Mesenchymal stem cell (in vitro differentiated cells and primary cell): ENCODE results near the gene SCARF2.

Source experiments
- DNase-seq: peaks from one replicate; pipeline ENCODE4 v3.0.0-alpha.2; 2013
- H2AFZ ChIP-seq: one replicate; pipeline ENCODE4 v1.6.1; 2013; ENCODE audit warnings: low read depth, mild to moderate bottlenecking, control low read depth, inconsistent platforms, low read length, moderate library complexity
- H2AK5ac ChIP-seq: 2 replicates; pipeline ENCODE4 v1.6.1; 2013; ENCODE audit warnings: low read length, moderate library complexity, mild to moderate bottlenecking, inconsistent platforms; ENCODE audit not compliant: severe bottlenecking
- H2BK120ac ChIP-seq: one replicate; pipeline ENCODE4 v1.6.1; 2013; ENCODE audit warnings: low read depth, mild to moderate bottlenecking, inconsistent platforms, low read length, moderate library complexity
- H2BK12ac ChIP-seq, 2 experiments: one replicate each; pipeline ENCODE4 v1.6.1; 2013; ENCODE audit warnings: inconsistent platforms in 2 of 2, low read length in 2 of 2, mild to moderate bottlenecking in 2 of 2, moderate library complexity in 2 of 2, control low read depth in 1 of 2
- H2BK15ac ChIP-seq: one replicate; pipeline ENCODE4 v1.6.1; 2013; ENCODE audit warnings: mild to moderate bottlenecking, low read depth, inconsistent platforms; ENCODE audit not compliant: poor library complexity, severe bottlenecking
- H2BK5ac ChIP-seq: 2 replicates; pipeline ENCODE4 v1.6.1; 2013; ENCODE audit warnings: low read depth, mild to moderate bottlenecking, low read length, control low read depth, inconsistent platforms; ENCODE audit not compliant: poor library complexity, severe bottlenecking
- H3K14ac ChIP-seq, 2 experiments: one replicate each; pipeline ENCODE4 v1.6.1; 2013; ENCODE audit warnings: inconsistent platforms in 2 of 2, low read length in 2 of 2, control low read depth in 1 of 2, mild to moderate bottlenecking in 1 of 2, moderate library complexity in 1 of 2
- H3K18ac ChIP-seq, 2 experiments: one replicate each; pipeline ENCODE4 v1.6.1; 2013; ENCODE audit warnings: inconsistent platforms in 2 of 2, low read length in 2 of 2, control low read depth in 1 of 2, low read depth in 1 of 2, mild to moderate bottlenecking in 1 of 2
- H3K23ac ChIP-seq, 2 experiments: one replicate each; pipeline ENCODE4 v1.6.1; 2013; ENCODE audit warnings: inconsistent platforms in 2 of 2, low read length in 2 of 2, mild to moderate bottlenecking in 2 of 2, moderate library complexity in 2 of 2, control low read depth in 1 of 2
- H3K27ac ChIP-seq: 2 replicates; pipeline ENCODE4 v1.5.1; 2013; ENCODE audit warnings: mild to moderate bottlenecking, moderate library complexity, low read length, control low read depth, inconsistent platforms; ENCODE audit not compliant: poor library complexity, severe bottlenecking
- H3K27me3 ChIP-seq, 2 experiments: 2 replicates each; pipeline versions ENCODE4 v1.6.1 to v1.7.0; 2013; ENCODE audit warnings: low read length in 2 of 2, mild to moderate bottlenecking in 2 of 2, moderate library complexity in 2 of 2, control low read depth in 1 of 2, inconsistent platforms in 1 of 2; ENCODE audit not compliant: control insufficient read depth in 1 of 2, insufficient read depth in 1 of 2
- H3K36me3 ChIP-seq, 2 experiments: 2 replicates each; pipeline versions ENCODE4 v1.6.1 to v1.7.0; 2013; ENCODE audit warnings: low read length in 2 of 2, control low read depth in 1 of 2, inconsistent platforms in 1 of 2, low read depth in 1 of 2, mild to moderate bottlenecking in 1 of 2; ENCODE audit not compliant: insufficient read depth in 2 of 2, control insufficient read depth in 1 of 2
- H3K4ac ChIP-seq, 2 experiments: one replicate each; pipeline ENCODE4 v1.6.1; 2013; ENCODE audit warnings: inconsistent platforms in 2 of 2, low read length in 2 of 2, mild to moderate bottlenecking in 2 of 2, moderate library complexity in 2 of 2, control low read depth in 1 of 2, low read depth in 1 of 2
- H3K4me1 ChIP-seq: 2 replicates; pipeline ENCODE4 v1.6.1; 2013; ENCODE audit warnings: low read depth, low read length, control low read depth; ENCODE audit not compliant: control insufficient read depth, insufficient read depth
- H3K4me2 ChIP-seq: 2 replicates; pipeline ENCODE4 v1.6.1; 2013; ENCODE audit warnings: low read length, mild to moderate bottlenecking, inconsistent platforms; ENCODE audit not compliant: poor library complexity, severe bottlenecking
- H3K4me3 ChIP-seq, 2 experiments: 2 replicates each; pipeline versions ENCODE4 v1.5.1 to v1.7.0; 2013; ENCODE audit warnings: low read length in 2 of 2, mild to moderate bottlenecking in 2 of 2, control low read depth in 1 of 2, low read depth in 1 of 2; ENCODE audit not compliant: insufficient read depth in 1 of 2
- H3K79me1 ChIP-seq: replicated peaks from 2 replicates; pipeline ENCODE4 v1.6.1; 2013; ENCODE audit warnings: mild to moderate bottlenecking, control low read depth, low read length, inconsistent platforms; ENCODE audit not compliant: poor library complexity, severe bottlenecking
- H3K9ac ChIP-seq: 2 replicates; pipeline ENCODE4 v1.7.0; 2013; ENCODE audit warnings: mild to moderate bottlenecking, low read length, moderate library complexity
- H3K9me3 ChIP-seq: 2 replicates; pipeline ENCODE4 v1.7.0; 2013; ENCODE audit warnings: mild to moderate bottlenecking, low read length; ENCODE audit not compliant: control insufficient read depth
- H4K8ac ChIP-seq: one replicate; pipeline ENCODE4 v1.6.1; 2013; ENCODE audit warnings: inconsistent platforms, mild to moderate bottlenecking, low read length, moderate library complexity
- H4K91ac ChIP-seq: one replicate; pipeline ENCODE4 v1.6.1; 2013; ENCODE audit warnings: mild to moderate bottlenecking, low read length, inconsistent platforms
- WGBS: methylation state at CpG from one replicate; pipeline ENCODE4 v1.1.7; 2013; ENCODE audit warnings: mixed read lengths; 5-methylcytosine and 5-hydroxymethylcytosine counted together

SCARF2 gene

DNA sequence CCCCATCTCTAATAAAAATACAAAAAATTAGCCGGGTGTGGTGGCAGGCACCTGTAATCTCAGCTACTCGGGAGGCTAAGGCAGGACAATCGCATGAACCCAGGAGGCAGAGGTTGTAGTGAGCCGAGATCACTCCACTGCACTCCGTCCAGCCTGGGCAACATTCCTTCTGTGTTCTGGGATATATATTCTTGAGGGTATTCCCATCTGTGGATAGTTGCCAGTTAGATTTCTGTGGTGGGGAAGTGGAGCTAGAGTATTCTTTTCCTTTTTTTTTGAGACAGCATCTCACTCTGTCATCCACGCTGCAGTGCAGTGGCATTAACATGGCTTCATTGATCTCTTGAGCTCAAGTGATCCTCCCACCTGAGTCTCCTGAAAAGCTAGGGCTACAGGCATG is 52.8 kb downstream of the SCARF2 start:
- no peak overlapping the region for H3K23ac ChIP-seq
- H4K8ac ChIP-seq = no peak overlapping the region
- no peaks in the 10 kb centered on the region for H3K36me3 ChIP-seq
- no peaks in the 10 kb centered on the region for H3K79me1 ChIP-seq
- H3K27ac ChIP-seq = no peak overlapping the region
- no peak overlapping the region for H2BK15ac ChIP-seq
- H2BK5ac ChIP-seq = no peak overlapping the region
- no peak overlapping the region for H3K4me3 ChIP-seq
- no peak overlapping the region for H3K4me2 ChIP-seq
- H2BK12ac ChIP-seq = no peak overlapping the region
- H2BK120ac ChIP-seq = no peak overlapping the region
- no peak overlapping the region for H2AFZ ChIP-seq
- H3K18ac ChIP-seq = no peak overlapping the region
- WGBS = 83% methylated on average over 6 of the region's 6 CpGs
- H4K91ac ChIP-seq = no peak overlapping the region
- H3K27me3 ChIP-seq = peaks cover 20 to 23% of the 10 kb centered on the region in 2 experiments
- no peaks in the 10 kb centered on the region for H3K4me1 ChIP-seq
- H3K14ac ChIP-seq = no peak overlapping the region
- no peak for DNase-seq
- H3K9ac ChIP-seq = no peak overlapping the region
- no peaks in the 10 kb centered on the region for H3K9me3 ChIP-seq
- H3K4ac ChIP-seq = no peak overlapping the region
- no peak overlapping the region for H2AK5ac ChIP-seq

DNA sequence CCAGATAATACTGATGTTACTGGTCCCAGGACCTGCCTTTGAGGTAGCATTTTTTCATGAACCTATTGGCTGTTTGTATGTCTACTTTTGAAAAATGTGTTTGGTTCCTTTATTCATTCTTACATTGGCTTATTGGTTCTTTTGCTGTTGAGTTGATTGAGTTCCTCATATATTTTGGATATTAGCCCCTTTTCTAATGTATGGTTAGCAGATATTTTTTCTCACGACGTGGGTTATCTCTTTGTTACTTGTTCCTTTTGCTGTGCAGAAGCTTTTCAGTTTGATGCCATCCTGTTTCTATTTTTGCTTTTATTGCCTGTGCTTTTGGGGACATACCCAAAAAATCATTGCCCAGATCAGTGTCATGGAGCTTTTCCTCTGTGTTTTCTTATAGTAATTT is 53.5 kb downstream of the SCARF2 start:
- Histone ChIP-seq H2AFZ (no peak overlapping the region), H3K27me3 (peaks cover 23 to 27% of the 10 kb centered on the region in 2 experiments), H3K23ac (no peak overlapping the region), H3K14ac (no peak overlapping the region), H3K4me2 (no peak overlapping the region), H3K4ac (no peak overlapping the region), H3K9ac (no peak overlapping the region), H2BK120ac (no peak overlapping the region), H3K18ac (no peak overlapping the region), H2AK5ac (no peak overlapping the region), H4K91ac (no peak overlapping the region), H3K27ac (no peak overlapping the region), H3K4me1 (no peaks in the 10 kb centered on the region), H3K9me3 (no peaks in the 10 kb centered on the region), H4K8ac (no peak overlapping the region), H3K36me3 (no peaks in the 10 kb centered on the region), H3K79me1 (no peaks in the 10 kb centered on the region), H2BK12ac (no peak overlapping the region), H3K4me3 (no peak overlapping the region), H2BK15ac (no peak overlapping the region), H2BK5ac (no peak overlapping the region)
- 50% methylated on average over 2 of the region's 2 CpGs for WGBS
- DNase-seq = no peak

DNA sequence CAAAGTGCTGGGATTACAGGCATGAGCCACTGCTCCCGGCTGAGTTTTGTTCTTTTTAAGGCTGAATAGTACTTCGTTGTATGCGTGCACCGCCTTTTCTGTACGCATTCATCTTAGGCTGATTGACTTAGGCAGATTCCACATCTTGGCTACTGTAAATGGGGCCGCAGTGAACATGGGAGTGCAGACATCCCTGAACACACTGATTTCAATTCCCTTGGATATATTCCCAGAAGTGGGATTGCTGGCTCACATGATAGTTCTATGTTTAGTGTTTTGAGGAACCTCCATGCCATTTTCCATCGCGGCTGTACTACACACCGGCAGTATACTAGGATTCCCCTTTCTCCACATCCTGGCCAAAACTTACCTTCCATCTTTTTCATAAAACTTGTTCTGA is 54.1 kb downstream of the SCARF2 start:
- no peak for DNase-seq
- Histone ChIP-seq H3K23ac (no peak overlapping the region), H2BK5ac (no peak overlapping the region), H3K4me1 (no peaks in the 10 kb centered on the region), H3K4me3 (no peak overlapping the region), H2BK120ac (no peak overlapping the region), H3K79me1 (no peaks in the 10 kb centered on the region), H3K9me3 (no peaks in the 10 kb centered on the region), H3K4ac (no peak overlapping the region), H3K18ac (no peak overlapping the region), H3K27ac (no peak overlapping the region), H3K36me3 (no peaks in the 10 kb centered on the region), H3K27me3 (peaks cover 23 to 29% of the 10 kb centered on the region in 2 experiments), H2BK15ac (no peak overlapping the region), H2BK12ac (no peak overlapping the region), H3K4me2 (no peak overlapping the region), H4K8ac (no peak overlapping the region), H4K91ac (no peak overlapping the region), H3K14ac (no peak overlapping the region), H2AFZ (no peak overlapping the region), H3K9ac (no peak overlapping the region), H2AK5ac (no peak overlapping the region)
- WGBS = 93% methylated on average over 6 of the region's 9 CpGs

DNA sequence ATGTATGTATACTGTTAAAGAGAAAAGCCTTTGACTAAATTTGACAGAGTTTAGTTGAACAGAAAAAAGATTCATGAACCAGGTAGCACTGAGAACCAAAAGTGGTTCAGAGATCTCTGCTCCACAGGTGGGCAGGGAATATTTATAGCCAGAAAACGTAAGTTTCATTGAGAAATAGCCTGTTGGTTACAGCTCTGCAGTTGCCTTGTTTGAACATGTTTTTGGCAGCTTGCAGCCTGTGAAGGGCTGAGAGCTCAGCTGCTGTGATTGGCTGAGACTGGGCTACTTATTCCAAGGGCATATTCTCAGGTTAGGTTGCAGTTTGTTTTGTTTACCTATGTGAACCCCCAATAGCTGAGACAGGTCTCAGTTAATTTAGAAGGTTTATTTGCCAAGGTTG is 57.1 kb downstream of the SCARF2 start:
- Histone ChIP-seq H4K91ac (no peak overlapping the region), H2BK12ac (no peak overlapping the region), H3K4me1 (no peaks in the 10 kb centered on the region), H4K8ac (no peak overlapping the region), H3K9me3 (no peaks in the 10 kb centered on the region), H3K79me1 (no peaks in the 10 kb centered on the region), H2BK15ac (no peak overlapping the region), H3K9ac (no peak overlapping the region), H3K4me2 (no peak overlapping the region), H3K14ac (no peak overlapping the region), H3K4ac (no peak overlapping the region), H3K23ac (no peak overlapping the region), H2BK120ac (no peak overlapping the region), H3K18ac (no peak overlapping the region), H3K36me3 (no peaks in the 10 kb centered on the region), H2AK5ac (no peak overlapping the region), H2BK5ac (no peak overlapping the region), H3K27me3 (peaks cover 19 to 25% of the 10 kb centered on the region in 2 experiments), H2AFZ (no peak overlapping the region), H3K4me3 (no peak overlapping the region), H3K27ac (no peak overlapping the region)
- WGBS = 25% methylated on average over 1 of the region's 1 CpG
- DNase-seq = no peak
